Measurements from ENCODE around the gene INSM2.

GRCh38 chr14:35492569-35493014 is 41.4 kb upstream of the INSM2 start:
- no peak for TF ChIP-seq POLR2AphosphoS5 (IDR thresholded peaks at IDR 0.05; ENCODE audit: low read depth, low read length)
- no peak for TF ChIP-seq POLR2A (IDR thresholded peaks at IDR 0.05; ENCODE audit: low read depth, low read length)
- no peak for TF ChIP-seq TAF1 (IDR thresholded peaks at IDR 0.05; ENCODE audit: borderline replicate concordance, low read depth, low read length)
